HepG2 (cell line): ENCODE measurements around the gene ABCA3. TPM values are rescaled to one million over a fixed set of nuclear protein-coding genes. Genes with fewer than 3 reads are reported as not detected.
A peak's percentile ranks its signal among the peaks of the same experiment; 100 is the strongest.

ENCODE experiments used
- ATAC-seq: fragments of 200-7000 bp; cut with Tn5 transposase; 3 replicates; pipeline ENCODE4 v1.9.1; 2020; ENCODE audit warnings: mild to moderate bottlenecking, moderate library complexity
- BruUV-seq: library from RNA; stranded (reverse); fragments of 400-500 nt; replicated peaks from 2 replicates; lab custom pipeline; 2021; lab: Mats Ljungman, UMichigan
- CTCF ChIA-PET: fragments of 300-600 bp; formaldehyde crosslinking; extraction: SDS; loops from one replicate; lab custom pipeline; 2021; ENCODE audit warnings: low total read pairs, inconsistent platforms, low intra/inter-chr PET ratio; lab: Yijun Ruan, JAX
- POLR2A ChIA-PET: fragments of 350-600 bp; sonication (Branson Sonifier 250); formaldehyde crosslinking; loops from one replicate; lab custom pipeline; 2020; ENCODE audit warnings: antibody characterized with exemption, inconsistent platforms; lab: Yijun Ruan, JAX
- DNase-seq: peaks from one replicate; pipeline ENCODE4 v3.0.0-alpha.2; 2015; ENCODE audit warnings: low spot score
- FAIRE-seq: peaks from 3 replicates; lab custom pipeline; 2011; peaks lifted over from hg19 to GRCh38; lab: Jason Lieb, UNC
- H2AFZ ChIP-seq: one replicate; pipeline ENCODE4 v1.6.1; 2011; ENCODE audit warnings: low read length, inconsistent platforms
- H3K27ac ChIP-seq: fragments of 300-600 bp; 3 replicates; pipeline ENCODE4 v1.8.0; 2011; ENCODE audit warnings: mixed run types, mild to moderate bottlenecking, mixed read lengths, low read length, inconsistent platforms; ENCODE audit not compliant: insufficient read depth; ENCODE audit errors: extremely low read length
- H3K27me3 ChIP-seq, 2 experiments: fragments of 200-600 bp in 1 of 2; 2 replicates in 1 of 2; 3 replicates in 1 of 2; pipeline versions ENCODE4 v1.6.0 to v1.8.0; 2011; ENCODE audit warnings: low read length in 2 of 2, mild to moderate bottlenecking in 2 of 2, moderate library complexity in 2 of 2, inconsistent platforms in 1 of 2; ENCODE audit not compliant: insufficient read depth in 2 of 2, control insufficient read depth in 1 of 2
- H3K36me3 ChIP-seq, 2 experiments: fragments of 200-600 bp in 1 of 2; replicated peaks in 1 of 2; 2 replicates in 1 of 2; 3 replicates in 1 of 2; pipeline versions ENCODE4 v1.5.1 to v1.8.0; 2011; ENCODE audit warnings: low read length in 2 of 2, inconsistent platforms in 1 of 2; ENCODE audit not compliant: insufficient read depth in 2 of 2, control insufficient read depth in 1 of 2
- H3K4me1 ChIP-seq: 2 replicates; pipeline ENCODE4 v1.5.1; 2012; ENCODE audit warnings: low read length, inconsistent platforms; ENCODE audit not compliant: insufficient read depth
- H3K4me2 ChIP-seq: 2 replicates; pipeline ENCODE4 v1.6.0; 2011; ENCODE audit warnings: low read depth, low read length, inconsistent platforms
- H3K4me3 ChIP-seq, 3 experiments: fragments of 200-600 bp in 1 of 3; sonication (generic), shearing (Covaris generic) in 1 of 3; replicated peaks in 1 of 3; 2 replicates each; pipeline ENCODE4 v1.5.1; 2011 to 2016; ENCODE audit warnings: low read length in 3 of 3, inconsistent platforms in 2 of 3, low read depth in 2 of 3, mild to moderate bottlenecking in 2 of 3, control low read depth in 1 of 3, mixed read lengths in 1 of 3; ENCODE audit not compliant: insufficient read depth in 1 of 3
- H3K79me2 ChIP-seq: one replicate; pipeline ENCODE4 v1.6.1; 2011; ENCODE audit warnings: low read length, inconsistent platforms; ENCODE audit not compliant: insufficient read depth
- H3K9ac ChIP-seq: 2 replicates; pipeline ENCODE4 v1.6.0; 2011; ENCODE audit warnings: mild to moderate bottlenecking, low read depth, low read length, inconsistent platforms; ENCODE audit not compliant: insufficient read depth
- H3K9me3 ChIP-seq: 2 replicates; pipeline ENCODE4 v1.5.1; 2012; ENCODE audit warnings: mild to moderate bottlenecking, low read length
- H4K20me1 ChIP-seq: 2 replicates; pipeline ENCODE4 v1.6.0; 2011; ENCODE audit warnings: inconsistent platforms, mild to moderate bottlenecking, low read length, moderate library complexity; ENCODE audit not compliant: insufficient read depth
- AGO2 ChIP-seq: fragments of 200-400 bp; formaldehyde crosslinking; optimal IDR thresholded peaks from 2 replicates; pipeline ENCODE3; 2017; ENCODE audit warnings: mild to moderate bottlenecking, low read depth, low read length, moderate library complexity
- RBFOX2 ChIP-seq: fragments of 200-400 bp; formaldehyde crosslinking; IDR thresholded peaks from 2 replicates; pipeline ENCODE4 v1.6.1; 2017; ENCODE audit warnings: low read depth, mild to moderate bottlenecking, low read length
- ZNF280D ChIP-seq: sonication (generic); formaldehyde crosslinking; IDR thresholded peaks from 2 replicates; pipeline ENCODE4 v1.5.1; 2020; ENCODE audit warnings: mild to moderate bottlenecking, missing genetic modification reagents
- ZNF841 ChIP-seq: sonication (generic); formaldehyde crosslinking; IDR thresholded peaks from 2 replicates; pipeline ENCODE4 v1.8.1; 2023; ENCODE audit warnings: missing genetic modification reagents, borderline replicate concordance
- WGBS: methylation state at CpG from one replicate; pipeline ENCODE4 v1.1.6; 2017; ENCODE audit warnings: low lambda C conversion rate; 5-methylcytosine and 5-hydroxymethylcytosine counted together
- in situ Hi-C: cut with HindIII; loops from 2 replicates; pipeline ENCODE4 v1.10.0; 2017; ENCODE audit warnings: low pct_unique_long_range_greater_than_20kb; ENCODE audit not compliant: extremely low pct_ligation_motif_present
- intact Hi-C: fragments of 100-400 bp; cut with micrococcal nuclease; formaldehyde crosslinking; loops from one replicate; pipeline ENCODE4 v1.10.0; 2022; ENCODE audit not compliant: unreplicated experiment
- polyA plus RNA-seq, 8 experiments: library from polyadenylated mRNA; depleted of rRNA in 3 of 8; stranded (reverse) in 7 of 8; unstranded in 1 of 8; fragments of >200 nt; fragmentation: Illumina TruSeq in 4 of 8; extraction: Trizol in 4 of 8; gene quantifications; 2 replicates each; pipeline versions ENCODE4 v1.2.1 to v1.2.3, GENCODE V29; 2011 to 2016; ENCODE audit warnings: low read depth in 4 of 8, missing spikeins in 1 of 8, mixed read lengths in 1 of 8; ENCODE audit not compliant: insufficient read depth in 1 of 8
- total RNA-seq, 5 experiments: library from RNA; depleted of rRNA; stranded (reverse); fragments of >200 nt; fragmentation: Illumina TruSeq; extraction: Trizol; gene quantifications; 2 replicates each; pipeline ENCODE4 v1.2.3, GENCODE V29; 2016; ENCODE audit warnings: low read depth in 1 of 5
- TF ChIP-seq, protein P1 (sequence below): sonication (generic); formaldehyde crosslinking; IDR thresholded peaks from 2 replicates; pipeline ENCODE4 v1.4.0; 2020; ENCODE audit warnings: missing genetic modification reagents
- TF ChIP-seq, protein P2 (sequence below): sonication (generic); formaldehyde crosslinking; IDR thresholded peaks from 2 replicates; pipeline ENCODE4 v1.4.0; 2020; ENCODE audit warnings: missing genetic modification reagents

The ABCA3 gene
- total and polyA plus RNA-seq, 2 of the 13 experiments (the other 11 are each of a cell fraction or from before 2014, with no cell fraction given) = 0.60 to 1.5 TPM

- Histone ChIP-seq H3K9me3 (no peaks in the 10 kb centered on the region), H3K4me1 (peaks cover 17% of the 10 kb centered on the region), H4K20me1 (0 out of 2 replicates have a peak, but pooled peaks cover 2% of the 10 kb centered on the region), H3K79me2 (peaks cover under 1% of the 10 kb centered on the region), H3K9ac (no peak overlapping the region), H3K4me3 (no peak overlapping the region), H3K36me3 (peaks cover 25 to 47% of the 10 kb centered on the region in 2 experiments; a peak in 4 of 5 replicates), H3K27ac (no peak overlapping the region), H3K4me2 (no peak overlapping the region), H3K27me3 (no peaks in the 10 kb centered on the region), H2AFZ (no peak overlapping the region)
- ChIA-PET CTCF (no interaction called here), POLR2A (interaction anchor here (0.6 kb wide), 1 partner anchor 662 kb away, joined by 3 read pairs; no protein-coding TSS in a partner anchor)
- no peak for DNase-seq
- BruUV-seq = no TSS peak
- WGBS = 96% methylated on average over 14 of the region's 19 CpGs
- in situ Hi-C loops (no loop called here), intact Hi-C loops (no loop called here)
- FAIRE-seq = no peak
- ATAC-seq = peak; percentile 21
- TF ChIP-seq, protein P1, sequence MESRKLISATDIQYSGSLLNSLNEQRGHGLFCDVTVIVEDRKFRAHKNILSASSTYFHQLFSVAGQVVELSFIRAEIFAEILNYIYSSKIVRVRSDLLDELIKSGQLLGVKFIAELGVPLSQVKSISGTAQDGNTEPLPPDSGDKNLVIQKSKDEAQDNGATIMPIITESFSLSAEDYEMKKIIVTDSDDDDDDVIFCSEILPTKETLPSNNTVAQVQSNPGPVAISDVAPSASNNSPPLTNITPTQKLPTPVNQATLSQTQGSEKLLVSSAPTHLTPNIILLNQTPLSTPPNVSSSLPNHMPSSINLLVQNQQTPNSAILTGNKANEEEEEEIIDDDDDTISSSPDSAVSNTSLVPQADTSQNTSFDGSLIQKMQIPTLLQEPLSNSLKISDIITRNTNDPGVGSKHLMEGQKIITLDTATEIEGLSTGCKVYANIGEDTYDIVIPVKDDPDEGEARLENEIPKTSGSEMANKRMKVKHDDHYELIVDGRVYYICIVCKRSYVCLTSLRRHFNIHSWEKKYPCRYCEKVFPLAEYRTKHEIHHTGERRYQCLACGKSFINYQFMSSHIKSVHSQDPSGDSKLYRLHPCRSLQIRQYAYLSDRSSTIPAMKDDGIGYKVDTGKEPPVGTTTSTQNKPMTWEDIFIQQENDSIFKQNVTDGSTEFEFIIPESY (CRISPR knock-in tag) = 0 out of 2 replicates have a peak, but pooled peaks have one; percentile 49
- TF ChIP-seq RBFOX2 (peak; percentile 40; the same call in 1 of the 2 replicates), ZNF280D (CRISPR knock-in tag) (no peak), ZNF841 (CRISPR knock-in tag) (no peak), AGO2 (peak; percentile 76)
- TF ChIP-seq, protein P2, sequence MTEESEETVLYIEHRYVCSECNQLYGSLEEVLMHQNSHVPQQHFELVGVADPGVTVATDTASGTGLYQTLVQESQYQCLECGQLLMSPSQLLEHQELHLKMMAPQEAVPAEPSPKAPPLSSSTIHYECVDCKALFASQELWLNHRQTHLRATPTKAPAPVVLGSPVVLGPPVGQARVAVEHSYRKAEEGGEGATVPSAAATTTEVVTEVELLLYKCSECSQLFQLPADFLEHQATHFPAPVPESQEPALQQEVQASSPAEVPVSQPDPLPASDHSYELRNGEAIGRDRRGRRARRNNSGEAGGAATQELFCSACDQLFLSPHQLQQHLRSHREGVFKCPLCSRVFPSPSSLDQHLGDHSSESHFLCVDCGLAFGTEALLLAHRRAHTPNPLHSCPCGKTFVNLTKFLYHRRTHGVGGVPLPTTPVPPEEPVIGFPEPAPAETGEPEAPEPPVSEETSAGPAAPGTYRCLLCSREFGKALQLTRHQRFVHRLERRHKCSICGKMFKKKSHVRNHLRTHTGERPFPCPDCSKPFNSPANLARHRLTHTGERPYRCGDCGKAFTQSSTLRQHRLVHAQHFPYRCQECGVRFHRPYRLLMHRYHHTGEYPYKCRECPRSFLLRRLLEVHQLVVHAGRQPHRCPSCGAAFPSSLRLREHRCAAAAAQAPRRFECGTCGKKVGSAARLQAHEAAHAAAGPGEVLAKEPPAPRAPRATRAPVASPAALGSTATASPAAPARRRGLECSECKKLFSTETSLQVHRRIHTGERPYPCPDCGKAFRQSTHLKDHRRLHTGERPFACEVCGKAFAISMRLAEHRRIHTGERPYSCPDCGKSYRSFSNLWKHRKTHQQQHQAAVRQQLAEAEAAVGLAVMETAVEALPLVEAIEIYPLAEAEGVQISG (CRISPR knock-in tag) = no peak
These were observed 97.4 kb downstream of the ABCA3 start for GRCh38 chr16:2243031-2243528.
